ENCODE measurements around the gene VGLL4. TPM values are rescaled to one million over a fixed set of nuclear protein-coding genes. Genes with fewer than 3 reads are reported as not detected.
"Not testable (repeated sequence)": the region's sequence is repeated elsewhere in the genome, so short reads cannot be mapped to it uniquely, and the experiment has no call there.

Gene VGLL4
- total RNA-seq, 1 experiment from 2014 or later = 46.1 TPM

DNA sequence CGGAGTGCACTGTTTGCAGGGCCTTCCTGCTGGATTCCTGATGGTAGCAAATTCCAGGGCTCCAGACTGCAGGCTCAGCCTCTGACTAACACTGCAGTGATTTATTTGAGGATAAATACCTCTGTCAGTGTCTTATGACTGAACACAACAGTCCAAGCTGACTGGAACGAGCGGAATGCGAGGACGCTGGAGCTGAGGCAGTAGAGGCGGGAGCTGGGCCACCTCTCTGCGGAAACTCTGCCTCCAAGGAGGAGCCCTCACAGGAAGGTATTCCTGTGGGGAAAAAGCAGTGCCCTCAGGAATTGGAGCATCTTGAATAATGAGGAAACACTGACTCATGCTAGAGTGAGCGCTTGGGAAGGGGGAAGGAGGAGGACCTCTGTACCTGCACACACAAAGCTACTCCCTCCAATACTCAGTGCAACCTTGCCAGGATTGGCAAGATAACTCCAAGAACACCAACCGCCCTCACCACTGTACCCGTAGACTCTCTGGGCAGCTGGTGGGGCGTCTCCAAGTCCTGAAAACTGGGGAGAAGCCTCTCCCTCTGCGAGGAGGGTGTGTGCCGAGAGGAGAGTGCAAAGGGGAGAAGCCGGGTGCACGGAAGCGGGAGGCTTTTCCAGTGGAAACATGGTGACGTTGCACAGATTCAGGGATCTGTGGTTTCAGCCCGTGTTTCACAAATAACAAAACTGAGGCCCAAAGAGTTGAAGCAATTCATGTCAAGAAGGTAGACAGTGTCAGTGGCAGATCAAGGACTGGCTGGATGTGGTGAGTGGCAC lies 43.0 kb downstream of the VGLL4 start:
- no peaks in the 10 kb centered on the region for H3K9me3 ChIP-seq
- no peaks in the 10 kb centered on the region for H3K27me3 ChIP-seq (replicated peaks; ENCODE audit: control insufficient read depth, insufficient read depth, low read length)
- H3K27ac Mint-ChIP-seq (ENCODE audit: unreplicated experiment) = peak overlapping the region; percentile 96
- peaks cover 17% of the 10 kb centered on the region for H3K9me3 Mint-ChIP-seq (ENCODE audit: unreplicated experiment)
- no peak overlapping the region for H3K4me3 ChIP-seq (ENCODE audit: low read depth, low read length)
- peak overlapping the region; percentile 57 for H3K4me3 Mint-ChIP-seq (ENCODE audit: unreplicated experiment)
- peaks cover 33% of the 10 kb centered on the region for H3K36me3 Mint-ChIP-seq (ENCODE audit: insufficient read depth, unreplicated experiment)
- intact Hi-C loops (cut with micrococcal nuclease; ENCODE audit: unreplicated experiment) = loop anchor here (1.0 kb wide), 2 partner anchors 19 to 43 kb away; partner anchors contain the start of gene VGLL4
- H3K27me3 Mint-ChIP-seq (ENCODE audit: insufficient read depth, unreplicated experiment) = no peaks in the 10 kb centered on the region
- peak; percentile 90 to 93 for DNase-seq
- H3K4me1 ChIP-seq = peaks cover 17% of the 10 kb centered on the region
- TF ChIP-seq, protein P1, sequence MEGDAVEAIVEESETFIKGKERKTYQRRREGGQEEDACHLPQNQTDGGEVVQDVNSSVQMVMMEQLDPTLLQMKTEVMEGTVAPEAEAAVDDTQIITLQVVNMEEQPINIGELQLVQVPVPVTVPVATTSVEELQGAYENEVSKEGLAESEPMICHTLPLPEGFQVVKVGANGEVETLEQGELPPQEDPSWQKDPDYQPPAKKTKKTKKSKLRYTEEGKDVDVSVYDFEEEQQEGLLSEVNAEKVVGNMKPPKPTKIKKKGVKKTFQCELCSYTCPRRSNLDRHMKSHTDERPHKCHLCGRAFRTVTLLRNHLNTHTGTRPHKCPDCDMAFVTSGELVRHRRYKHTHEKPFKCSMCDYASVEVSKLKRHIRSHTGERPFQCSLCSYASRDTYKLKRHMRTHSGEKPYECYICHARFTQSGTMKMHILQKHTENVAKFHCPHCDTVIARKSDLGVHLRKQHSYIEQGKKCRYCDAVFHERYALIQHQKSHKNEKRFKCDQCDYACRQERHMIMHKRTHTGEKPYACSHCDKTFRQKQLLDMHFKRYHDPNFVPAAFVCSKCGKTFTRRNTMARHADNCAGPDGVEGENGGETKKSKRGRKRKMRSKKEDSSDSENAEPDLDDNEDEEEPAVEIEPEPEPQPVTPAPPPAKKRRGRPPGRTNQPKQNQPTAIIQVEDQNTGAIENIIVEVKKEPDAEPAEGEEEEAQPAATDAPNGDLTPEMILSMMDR (IDR thresholded peaks at IDR 0.05; ENCODE audit: insufficient read depth in 1 of 2, low read depth in 1 of 2, low read length in 1 of 2, severe bottlenecking in 1 of 2, unreplicated experiment in 1 of 2) = peak in 1 of 2 experiments; percentile 6
- H3K4me1 Mint-ChIP-seq (ENCODE audit: low read depth, unreplicated experiment) = peaks cover 33% of the 10 kb centered on the region
- no TSS peak for BruUV-seq (replicated peaks)
- H3K36me3 ChIP-seq (ENCODE audit: control insufficient read depth, insufficient read depth, low read length) = no peaks in the 10 kb centered on the region
- ChIA-PET POLR2A (interaction anchor here (0.6 to 1.0 kb wide), 3 partner anchors 18 to 311 kb away, joined by 3 to 11 read pairs (median 3); no protein-coding TSS in a partner anchor), CTCF (interaction anchor here (0.8 to 1.5 kb wide), 3 partner anchors 18 to 43 kb away, joined by 3 to 5 read pairs (median 4); partner anchors contain the start of gene VGLL4)

DNA sequence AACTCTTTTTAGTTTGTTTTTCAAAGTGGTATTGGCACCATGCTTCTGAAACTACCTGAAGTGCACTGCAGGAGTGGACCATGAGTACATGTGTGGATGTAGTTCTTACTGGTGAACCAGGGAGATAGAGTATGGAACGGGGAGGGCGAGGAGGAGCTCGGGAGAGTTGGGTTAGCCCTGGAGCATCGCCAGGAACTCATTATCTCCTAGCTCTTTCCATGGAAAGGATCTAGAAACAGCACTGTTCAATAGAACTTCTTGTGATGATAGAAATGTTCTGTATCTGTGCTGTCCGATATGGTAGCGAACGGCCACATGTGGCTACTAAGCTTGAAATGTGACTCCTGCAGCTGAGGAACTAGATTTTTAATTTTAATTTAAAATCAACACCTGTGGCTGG lies 47.3 kb downstream of the VGLL4 start:
- Mint-ChIP-seq H3K27me3 (ENCODE audit: insufficient read depth, unreplicated experiment) (no peaks in the 10 kb centered on the region), H3K4me3 (ENCODE audit: unreplicated experiment) (no peak overlapping the region), H3K36me3 (ENCODE audit: insufficient read depth, unreplicated experiment) (peaks cover 39% of the 10 kb centered on the region), H3K9me3 (ENCODE audit: unreplicated experiment) (peaks cover 17% of the 10 kb centered on the region), H3K27ac (ENCODE audit: unreplicated experiment) (no peak overlapping the region), H3K4me1 (ENCODE audit: low read depth, unreplicated experiment) (peaks cover 32% of the 10 kb centered on the region)
- TF ChIP-seq, protein P1 (IDR thresholded peaks at IDR 0.05; ENCODE audit: insufficient read depth in 1 of 2, low read depth in 1 of 2, low read length in 1 of 2, severe bottlenecking in 1 of 2, unreplicated experiment in 1 of 2) = no peak
- no peak for DNase-seq
- Histone ChIP-seq H3K4me3 (ENCODE audit: low read depth, low read length) (no peak overlapping the region), H3K9me3 (no peaks in the 10 kb centered on the region), H3K27me3 (replicated peaks; ENCODE audit: control insufficient read depth, insufficient read depth, low read length) (no peaks in the 10 kb centered on the region), H3K36me3 (ENCODE audit: control insufficient read depth, insufficient read depth, low read length) (no peaks in the 10 kb centered on the region), H3K4me1 (peaks cover 17% of the 10 kb centered on the region)
- BruUV-seq (replicated peaks) = no TSS peak
- ChIA-PET POLR2A (no interaction called here), CTCF (no interaction called here)
- intact Hi-C loops (cut with micrococcal nuclease; ENCODE audit: unreplicated experiment) = no loop called here

DNA sequence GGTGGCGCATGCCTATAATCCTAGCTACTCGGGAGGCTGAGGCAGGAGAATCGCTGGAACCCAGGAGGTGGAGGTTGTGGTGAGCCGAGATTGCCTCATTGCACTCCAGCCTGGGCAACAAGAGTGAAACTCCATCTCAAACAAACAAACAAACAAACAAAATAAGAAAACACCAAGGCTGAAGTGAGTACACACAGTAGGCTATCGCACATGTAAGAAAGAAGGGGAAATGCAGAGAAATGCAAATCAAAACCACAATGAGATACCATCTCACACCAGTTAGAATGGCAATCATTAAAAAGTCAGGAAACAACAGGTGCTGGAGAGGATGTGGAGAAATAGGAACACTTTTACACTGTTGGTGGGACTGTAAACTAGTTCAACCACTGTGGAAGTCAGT lies 48.7 kb downstream of the VGLL4 start:
- peaks cover 17% of the 10 kb centered on the region for H3K9me3 Mint-ChIP-seq (ENCODE audit: unreplicated experiment)
- H3K36me3 Mint-ChIP-seq (ENCODE audit: insufficient read depth, unreplicated experiment) = peaks cover 29% of the 10 kb centered on the region
- H3K4me3 Mint-ChIP-seq (ENCODE audit: unreplicated experiment); intact Hi-C loops (cut with micrococcal nuclease; ENCODE audit: unreplicated experiment); H3K9me3 ChIP-seq; H3K36me3 ChIP-seq (ENCODE audit: control insufficient read depth, insufficient read depth, low read length); H3K27me3 ChIP-seq (replicated peaks; ENCODE audit: control insufficient read depth, insufficient read depth, low read length); H3K27ac Mint-ChIP-seq (ENCODE audit: unreplicated experiment); H3K4me3 ChIP-seq (ENCODE audit: low read depth, low read length); CTCF ChIA-PET; H3K27me3 Mint-ChIP-seq (ENCODE audit: insufficient read depth, unreplicated experiment); DNase-seq; BruUV-seq (replicated peaks); POLR2A ChIA-PET: not testable (repeated sequence)
- H3K4me1 ChIP-seq = peaks cover 15% of the 10 kb centered on the region
- peaks cover 24% of the 10 kb centered on the region for H3K4me1 Mint-ChIP-seq (ENCODE audit: low read depth, unreplicated experiment)

All from Caco-2 (cell line).